HepG2 (cell line): Measurements from ENCODE around the gene LTC4S. TPM values are rescaled to one million over a fixed set of nuclear protein-coding genes. Genes with fewer than 3 reads are reported as not detected.

Experiments
- CSRNP2 ChIP-seq: sonication (generic); formaldehyde crosslinking; conservative IDR thresholded peaks from 2 replicates; pipeline ENCODE4 v1.8.0; 2022; ENCODE audit warnings: low read depth, missing genetic modification reagents
- ETV6 ChIP-seq: sonication (generic); formaldehyde crosslinking; conservative IDR thresholded peaks from 2 replicates; pipeline ENCODE4 v1.4.0; 2020; ENCODE audit warnings: missing genetic modification reagents
- FOXK1 ChIP-seq: sonication (generic); formaldehyde crosslinking; IDR thresholded peaks from 2 replicates; pipeline ENCODE4 v1.4.0; 2020; ENCODE audit warnings: low read depth, missing genetic modification reagents, borderline replicate concordance
- HBP1 ChIP-seq: IDR thresholded peaks from 2 replicates; pipeline ENCODE4 v1.6.1; 2016; ENCODE audit warnings: low read depth, control low read depth
- HNRNPL ChIP-seq: fragments of 200-400 bp; formaldehyde crosslinking; IDR thresholded peaks from 2 replicates; pipeline ENCODE4 v1.6.1; 2017; ENCODE audit warnings: mild to moderate bottlenecking, low read depth, low read length
- HOXA5 ChIP-seq: sonication (generic); formaldehyde crosslinking; IDR thresholded peaks from 2 replicates; pipeline ENCODE4 v1.4.0; 2020; ENCODE audit warnings: missing genetic modification reagents
- KLF9 ChIP-seq: IDR thresholded peaks from 2 replicates; pipeline ENCODE4 v1.6.1; 2016; ENCODE audit warnings: low read depth
- MED8 ChIP-seq: sonication (generic); formaldehyde crosslinking; IDR thresholded peaks from 2 replicates; pipeline ENCODE4 v1.8.1; 2023; ENCODE audit warnings: mild to moderate bottlenecking, missing genetic modification reagents; ENCODE audit not compliant: insufficient replicate concordance
- MIXL1 ChIP-seq: IDR thresholded peaks from 2 replicates; pipeline ENCODE4 v1.6.1; 2016
- MZF1 ChIP-seq: sonication (generic); formaldehyde crosslinking; IDR thresholded peaks from 2 replicates; pipeline ENCODE4 v1.8.1; 2023; ENCODE audit warnings: mild to moderate bottlenecking, missing genetic modification reagents, borderline replicate concordance
- NFE2L2 ChIP-seq: fragments of 150-350 bp; IDR thresholded peaks from 2 replicates; pipeline ENCODE4 v1.6.1; 2014; ENCODE audit warnings: low read length
- NPAS2 ChIP-seq: sonication (generic); formaldehyde crosslinking; IDR thresholded peaks from 2 replicates; pipeline ENCODE4 v1.8.0; 2022; ENCODE audit warnings: mild to moderate bottlenecking, missing genetic modification reagents, borderline replicate concordance
- RARA ChIP-seq: IDR thresholded peaks from 2 replicates; pipeline ENCODE4 v1.6.1; 2016; ENCODE audit warnings: missing genetic modification reagents, missing compliant biosample characterization
- SETDB1 ChIP-seq: sonication (generic); formaldehyde crosslinking; IDR thresholded peaks from 2 replicates; pipeline ENCODE4 v1.5.1; 2020; ENCODE audit warnings: missing genetic modification reagents, mild to moderate bottlenecking, borderline replicate concordance
- SUZ12 ChIP-seq: fragments of 150-350 bp; IDR thresholded peaks from 2 replicates; pipeline ENCODE4 v1.6.1; 2014; ENCODE audit warnings: low read depth, low read length
- TAF1 ChIP-seq: sonication (generic); formaldehyde crosslinking; IDR thresholded peaks from 2 replicates; pipeline ENCODE4 v1.4.0; 2020; ENCODE audit warnings: missing genetic modification reagents
- THAP11 ChIP-seq: IDR thresholded peaks from 2 replicates; pipeline ENCODE4 v1.6.1; 2016; ENCODE audit warnings: missing biosample characterization, missing genetic modification reagents
- XBP1 ChIP-seq: sonication (generic); formaldehyde crosslinking; IDR thresholded peaks from 2 replicates; pipeline ENCODE4 v1.5.0; 2020; ENCODE audit warnings: missing genetic modification reagents
- ZBTB37 ChIP-seq: sonication (generic); formaldehyde crosslinking; IDR thresholded peaks from 2 replicates; pipeline ENCODE4 v1.4.0; 2020; ENCODE audit warnings: mild to moderate bottlenecking, missing genetic modification reagents
- ZNF17 ChIP-seq: sonication (generic); formaldehyde crosslinking; IDR thresholded peaks from 2 replicates; pipeline ENCODE4 v1.5.0; 2020; ENCODE audit warnings: mild to moderate bottlenecking, missing genetic modification reagents
- ZNF331 ChIP-seq: sonication (generic); formaldehyde crosslinking; IDR thresholded peaks from 2 replicates; pipeline ENCODE4 v1.4.0; 2020; ENCODE audit warnings: missing genetic modification reagents
- ZNF567 ChIP-seq: sonication (generic); formaldehyde crosslinking; IDR thresholded peaks from 2 replicates; pipeline ENCODE4 v1.8.1; 2023; ENCODE audit warnings: mild to moderate bottlenecking, missing genetic modification reagents, borderline replicate concordance
- ZNF740 ChIP-seq: sonication (generic); formaldehyde crosslinking; IDR thresholded peaks from 2 replicates; pipeline ENCODE4 v1.4.0; 2020; ENCODE audit warnings: missing genetic modification reagents
- ZNF746 ChIP-seq: sonication (generic); formaldehyde crosslinking; IDR thresholded peaks from 2 replicates; pipeline ENCODE4 v1.8.0; 2022; ENCODE audit warnings: mild to moderate bottlenecking, missing genetic modification reagents
- ZNF788 ChIP-seq: sonication (generic); formaldehyde crosslinking; IDR thresholded peaks from 2 replicates; pipeline ENCODE4 v1.5.0; 2020; ENCODE audit warnings: mild to moderate bottlenecking, missing genetic modification reagents, borderline replicate concordance
- polyA plus RNA-seq, 8 experiments: library from polyadenylated mRNA; depleted of rRNA in 3 of 8; stranded (reverse) in 7 of 8; unstranded in 1 of 8; fragments of >200 nt; fragmentation: Illumina TruSeq in 4 of 8; extraction: Trizol in 4 of 8; gene quantifications; 2 replicates each; pipeline versions ENCODE4 v1.2.1 to v1.2.3, GENCODE V29; 2011 to 2016; ENCODE audit warnings: low read depth in 4 of 8, missing spikeins in 1 of 8, mixed read lengths in 1 of 8; ENCODE audit not compliant: insufficient read depth in 1 of 8
- total RNA-seq, 5 experiments: library from RNA; depleted of rRNA; stranded (reverse); fragments of >200 nt; fragmentation: Illumina TruSeq; extraction: Trizol; gene quantifications; 2 replicates each; pipeline ENCODE4 v1.2.3, GENCODE V29; 2016; ENCODE audit warnings: low read depth in 1 of 5

The LTC4S gene
- total and polyA plus RNA-seq, 2 of the 13 experiments (the other 11 are each of a cell fraction or from before 2014, with no cell fraction given) = 0.35 TPM; not detected in 1

GRCh38 chr5:179821298-179822058, 27.7 kb downstream of the LTC4S start (continued):
- TF ChIP-seq ZBTB37 (CRISPR knock-in tag) = no peak
- TF ChIP-seq SETDB1 (CRISPR knock-in tag) = no peak
- peak; percentile 56; the same call in 1 of the 2 replicates for TF ChIP-seq ZNF788 (CRISPR knock-in tag)
- TF ChIP-seq ZNF567 (CRISPR knock-in tag) = no peak
- TF ChIP-seq NPAS2 (CRISPR knock-in tag) = no peak
- TF ChIP-seq THAP11 = no peak
- TF ChIP-seq ZNF17 (CRISPR knock-in tag) = no peak
- TF ChIP-seq HBP1 (CRISPR knock-in tag) = no peak
- 0 out of 2 replicates have a peak, but pooled peaks have one; percentile 15 for TF ChIP-seq ZNF331 (CRISPR knock-in tag)
- no peak for TF ChIP-seq NFE2L2
- 0 out of 2 replicates have a peak, but pooled peaks have one; percentile 13 for TF ChIP-seq RARA (CRISPR knock-in tag)
- no peak for TF ChIP-seq MIXL1
- 0 out of 2 replicates have a peak, but pooled peaks have one; percentile 34 for TF ChIP-seq HOXA5 (CRISPR knock-in tag)
- no peak for TF ChIP-seq MED8 (CRISPR knock-in tag)
- TF ChIP-seq ZNF740 (CRISPR knock-in tag) = 0 out of 2 replicates have a peak, but pooled peaks have one; percentile 28
- no peak for TF ChIP-seq CSRNP2 (CRISPR knock-in tag)
- peak; percentile 31; the same call in 1 of the 2 replicates for TF ChIP-seq FOXK1
- no peak for TF ChIP-seq KLF9 (CRISPR knock-in tag)
- peak; percentile 59; the same call in 1 of the 2 replicates for TF ChIP-seq TAF1 (CRISPR knock-in tag)
- no peak for TF ChIP-seq ETV6
- no peak for TF ChIP-seq MZF1 (CRISPR knock-in tag)
- TF ChIP-seq ZNF746 (CRISPR knock-in tag) = 0 out of 2 replicates have a peak, but pooled peaks have one; percentile 11
- no peak for TF ChIP-seq SUZ12
- TF ChIP-seq HNRNPL = peak; percentile 84; the same call in 1 of the 2 replicates
- TF ChIP-seq XBP1 (CRISPR knock-in tag) = no peak
